ENCODE data around the gene ADAMTSL1. TPM values are rescaled to one million over a fixed set of nuclear protein-coding genes. Genes with fewer than 3 reads are reported as not detected.

The ADAMTSL1 gene
- total and polyA plus RNA-seq, 2 experiments from 2014 or later, result 2.3 to 5.0 TPM

GRCh38 chr9:18739641-18740318 is 265.8 kb downstream of the ADAMTSL1 start:
- no peaks in the 10 kb centered on the region for H3K27me3 Mint-ChIP-seq (ENCODE audit: insufficient read depth, low read depth, poor library complexity)
- Histone ChIP-seq H3K79me2 (replicated peaks; ENCODE audit: insufficient read depth) (no peaks in the 10 kb centered on the region), H3K4me1 (ENCODE audit: insufficient read depth) (no peaks in the 10 kb centered on the region), H4K20me1 (replicated peaks; ENCODE audit: insufficient read depth) (no peaks in the 10 kb centered on the region), H3K27me3 (ENCODE audit: insufficient read depth) (no peaks in the 10 kb centered on the region), H3K36me3 (ENCODE audit: insufficient read depth) (no peaks in the 10 kb centered on the region), H3F3A (replicated peaks; ENCODE audit: low read depth) (no peaks in the 10 kb centered on the region), H3K4me3 (no peak overlapping the region), H3K9me2 (ENCODE audit: insufficient read depth) (no peaks in the 10 kb centered on the region; the same call in 1 of the 2 replicates), H3K4me2 (no peak overlapping the region), H2AFZ (no peak overlapping the region), H3K27ac (ENCODE audit: low read depth) (no peak overlapping the region)
- no peak for DNase-seq (ENCODE audit: low spot score)
- ATAC-seq, result no peak
- no peak overlapping the region for H3K27ac Mint-ChIP-seq
- no peaks in the 10 kb centered on the region for H3K9me3 Mint-ChIP-seq
- no peaks in the 10 kb centered on the region for H3K36me3 Mint-ChIP-seq (ENCODE audit: low read depth)
- no peak overlapping the region for H3K4me3 Mint-ChIP-seq
- peaks cover 6% of the 10 kb centered on the region for H3K4me1 Mint-ChIP-seq
- TF ChIP-seq NANOG (IDR thresholded peaks at IDR 0.05; ENCODE audit: borderline replicate concordance) (no peak), CTCF (conservative IDR thresholded peaks at IDR 0.05; ENCODE audit: low read depth in 2 of 2) (no peak), EZH2phosphoT487 (IDR thresholded peaks at IDR 0.05; ENCODE audit: unreplicated experiment) (no peak), STAT1 (IDR thresholded peaks at IDR 0.05; ENCODE audit: unreplicated experiment) (no peak), EZH2 (IDR thresholded peaks at IDR 0.05; ENCODE audit: low read depth, unreplicated experiment) (no peak), ZNF114 (CRISPR knock-in tag; IDR thresholded peaks at IDR 0.05) (no peak), POLR2AphosphoS5 (IDR thresholded peaks at IDR 0.05; ENCODE audit: low read depth) (no peak), ZNF331 (CRISPR knock-in tag; IDR thresholded peaks at IDR 0.05; ENCODE audit: low read depth) (no peak), REST (IDR thresholded peaks at IDR 0.05; ENCODE audit: unreplicated experiment) (no peak), CREB1 (CRISPR knock-in tag; IDR thresholded peaks at IDR 0.05; ENCODE audit: low read depth) (no peak), ZNF462 (CRISPR knock-in tag; IDR thresholded peaks at IDR 0.05) (no peak), JUNB (IDR thresholded peaks at IDR 0.05; ENCODE audit: unreplicated experiment) (no peak)
- TF ChIP-seq, protein P1, sequence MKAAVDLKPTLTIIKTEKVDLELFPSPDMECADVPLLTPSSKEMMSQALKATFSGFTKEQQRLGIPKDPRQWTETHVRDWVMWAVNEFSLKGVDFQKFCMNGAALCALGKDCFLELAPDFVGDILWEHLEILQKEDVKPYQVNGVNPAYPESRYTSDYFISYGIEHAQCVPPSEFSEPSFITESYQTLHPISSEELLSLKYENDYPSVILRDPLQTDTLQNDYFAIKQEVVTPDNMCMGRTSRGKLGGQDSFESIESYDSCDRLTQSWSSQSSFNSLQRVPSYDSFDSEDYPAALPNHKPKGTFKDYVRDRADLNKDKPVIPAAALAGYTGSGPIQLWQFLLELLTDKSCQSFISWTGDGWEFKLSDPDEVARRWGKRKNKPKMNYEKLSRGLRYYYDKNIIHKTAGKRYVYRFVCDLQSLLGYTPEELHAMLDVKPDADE (IDR thresholded peaks at IDR 0.05), result no peak
